HG02610 (cell line): ENCODE measurements around the gene OR52B2.

Experiments
- ATAC-seq: cut with Tn5 transposase; IDR thresholded peaks from one replicate; pipeline ENCODE4 v1.9.1; 2021; ENCODE audit warnings: mild to moderate bottlenecking, moderate library complexity; ENCODE audit not compliant: unreplicated experiment

Gene OR52B2

DNA sequence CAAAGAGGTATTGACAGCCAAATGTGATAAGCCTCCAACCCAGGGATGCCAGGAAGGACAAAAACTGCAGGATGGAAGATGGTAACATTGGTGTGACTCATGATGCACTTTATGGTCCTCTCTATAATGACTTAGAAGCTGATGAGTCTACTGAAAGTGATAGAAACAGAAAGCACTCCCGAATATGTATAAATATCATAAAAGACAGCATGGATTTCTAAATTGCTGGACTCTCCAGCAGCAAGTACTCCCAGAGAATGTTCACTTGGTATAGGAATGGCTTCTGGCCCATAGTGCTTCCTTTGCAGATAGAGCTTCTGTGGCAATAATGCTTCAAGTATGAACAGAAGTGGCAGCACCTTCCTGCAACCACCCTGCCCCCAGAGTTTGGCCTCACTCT, at the start of gene OR52B2:
Gene OR52B2 (minus strand): TSS at position 101 of the 400 bp plus-strand sequence. CDS start 0 bp downstream, at position 101.
- no peak for ATAC-seq

DNA sequence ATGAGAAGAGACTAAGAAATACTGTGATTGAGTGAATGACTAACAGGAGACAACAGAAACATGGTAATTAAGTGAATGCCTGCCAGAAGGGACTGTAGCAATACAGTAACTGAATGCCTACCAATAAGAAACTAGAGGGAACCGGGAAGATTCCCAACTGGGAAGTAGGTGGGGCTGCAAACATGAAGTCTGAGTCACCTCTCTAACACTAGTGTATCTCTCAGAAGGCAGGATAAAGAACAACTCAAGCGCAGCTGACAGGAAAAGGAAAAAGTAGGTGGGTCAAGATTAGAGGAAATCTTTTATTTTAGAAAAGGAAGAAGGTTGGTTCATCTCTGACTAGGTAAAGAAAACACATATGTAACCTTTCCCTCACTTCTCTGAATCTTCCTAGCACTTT, 49.2 kb upstream of the OR52B2 start:
- no peak for ATAC-seq

DNA sequence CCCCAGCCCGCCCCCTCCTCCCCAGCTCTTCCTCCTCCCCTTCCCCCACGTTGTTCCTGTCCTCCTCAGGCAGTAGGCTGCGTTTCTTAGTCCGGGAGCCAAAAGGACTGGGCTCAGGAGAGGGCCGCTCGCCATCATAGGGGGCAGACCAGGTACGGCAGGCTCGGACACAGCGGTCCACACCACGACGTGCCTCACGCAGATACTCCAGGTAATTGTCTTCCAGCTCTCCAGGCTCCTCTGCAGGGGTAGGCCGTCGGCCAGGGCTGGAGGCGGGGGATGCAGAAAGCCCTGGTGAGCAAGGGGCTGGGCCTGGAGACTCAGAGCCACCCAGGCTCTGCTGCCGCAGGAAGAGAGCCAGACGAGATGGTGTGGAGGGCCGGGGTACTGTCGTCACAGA, 47.6 kb upstream of the OR52B2 start:
- no peak for ATAC-seq

DNA sequence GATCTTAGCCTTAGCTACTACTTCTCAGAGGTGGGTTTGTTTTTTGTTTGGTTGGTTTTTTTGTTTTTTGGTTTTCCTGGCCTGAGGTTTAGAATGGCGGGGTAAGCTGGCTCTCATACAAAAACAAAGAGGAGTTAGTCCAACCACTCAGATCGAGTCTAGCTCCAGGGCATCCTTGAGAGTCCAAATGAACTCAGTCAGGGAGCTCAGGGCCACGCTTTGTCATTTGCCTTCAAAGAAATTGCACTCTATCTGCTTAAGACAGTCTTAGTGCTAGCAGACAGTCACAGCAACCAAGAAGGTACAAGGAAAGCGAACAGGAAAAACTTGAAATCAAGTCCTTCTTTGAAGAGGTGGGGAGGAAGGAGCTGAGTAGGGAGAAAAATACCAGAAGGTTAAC, 46.4 kb upstream of the OR52B2 start:
- ATAC-seq, result no peak

DNA sequence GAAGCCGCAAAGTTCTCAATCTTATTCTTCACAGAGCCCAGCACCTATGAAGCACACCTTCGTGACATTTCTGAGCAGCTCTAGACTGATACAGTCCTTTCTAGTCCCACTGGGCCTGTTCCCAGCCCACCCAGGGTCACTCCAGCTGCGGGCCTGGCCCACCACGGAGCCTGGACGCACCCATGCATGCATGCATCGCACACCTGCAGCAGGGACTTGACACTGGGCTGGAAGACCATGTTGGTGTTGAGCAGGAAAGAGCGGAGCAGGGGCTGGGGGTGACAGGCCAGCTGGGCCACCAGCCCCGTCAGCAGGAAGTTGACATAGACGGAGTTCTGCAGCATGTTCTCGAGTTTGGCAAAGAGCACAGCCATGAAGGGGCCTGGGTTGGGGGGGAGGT, 44.4 kb upstream of the OR52B2 start:
- ATAC-seq, result no peak

DNA sequence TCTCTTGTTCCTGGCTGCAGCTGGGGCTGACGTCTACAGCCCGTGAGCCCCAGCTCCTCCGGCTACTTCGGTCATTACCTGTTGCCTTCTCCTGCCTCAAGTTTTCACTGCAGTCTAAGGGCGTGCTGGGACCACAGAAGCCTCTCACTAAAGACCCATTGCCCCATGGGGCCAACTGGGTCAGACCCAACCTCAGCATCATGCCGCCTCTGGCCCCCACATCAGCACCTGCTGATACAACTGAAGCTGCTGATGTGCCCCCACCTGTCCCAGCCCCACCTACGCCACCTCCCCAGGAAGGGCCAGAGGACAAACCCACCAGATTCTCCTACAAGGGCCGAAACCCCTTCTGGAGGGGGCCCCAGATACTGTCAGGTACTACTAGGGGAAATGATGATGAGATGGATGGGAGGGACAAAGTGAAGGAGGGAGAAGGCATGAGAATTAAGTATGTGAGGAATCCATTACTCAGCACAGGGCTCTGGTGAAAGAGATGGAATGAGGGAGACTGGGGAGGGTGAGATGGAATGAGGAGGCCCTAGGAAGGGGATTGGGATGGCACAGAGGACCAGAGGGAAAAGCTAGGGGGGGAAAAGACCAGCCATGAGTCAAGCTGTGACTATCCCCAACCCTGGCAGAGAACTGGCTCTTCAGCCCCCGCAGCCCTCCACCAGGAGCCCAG, 40.3 kb upstream of the OR52B2 start:
- no peak for ATAC-seq

DNA sequence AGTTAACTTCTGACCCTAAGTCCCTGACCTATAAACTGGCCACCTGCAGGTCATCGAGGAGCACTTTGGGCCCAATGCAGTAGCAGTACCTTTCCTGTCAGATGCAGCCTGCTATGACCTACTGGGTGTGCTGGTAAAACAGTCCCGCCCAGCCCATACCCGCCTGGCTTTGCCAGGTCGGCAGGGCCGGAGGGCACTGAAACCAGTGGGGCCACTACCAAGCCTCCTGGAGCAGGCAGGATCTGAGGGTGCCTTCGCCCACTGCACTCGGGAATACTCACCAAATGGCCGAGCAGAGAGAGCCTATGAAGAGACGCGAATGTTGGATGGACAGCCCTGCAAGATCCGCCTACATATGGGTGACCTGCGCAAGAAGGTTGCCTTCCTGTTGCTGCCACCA, 39.7 kb upstream of the OR52B2 start:
- no peak for ATAC-seq

DNA sequence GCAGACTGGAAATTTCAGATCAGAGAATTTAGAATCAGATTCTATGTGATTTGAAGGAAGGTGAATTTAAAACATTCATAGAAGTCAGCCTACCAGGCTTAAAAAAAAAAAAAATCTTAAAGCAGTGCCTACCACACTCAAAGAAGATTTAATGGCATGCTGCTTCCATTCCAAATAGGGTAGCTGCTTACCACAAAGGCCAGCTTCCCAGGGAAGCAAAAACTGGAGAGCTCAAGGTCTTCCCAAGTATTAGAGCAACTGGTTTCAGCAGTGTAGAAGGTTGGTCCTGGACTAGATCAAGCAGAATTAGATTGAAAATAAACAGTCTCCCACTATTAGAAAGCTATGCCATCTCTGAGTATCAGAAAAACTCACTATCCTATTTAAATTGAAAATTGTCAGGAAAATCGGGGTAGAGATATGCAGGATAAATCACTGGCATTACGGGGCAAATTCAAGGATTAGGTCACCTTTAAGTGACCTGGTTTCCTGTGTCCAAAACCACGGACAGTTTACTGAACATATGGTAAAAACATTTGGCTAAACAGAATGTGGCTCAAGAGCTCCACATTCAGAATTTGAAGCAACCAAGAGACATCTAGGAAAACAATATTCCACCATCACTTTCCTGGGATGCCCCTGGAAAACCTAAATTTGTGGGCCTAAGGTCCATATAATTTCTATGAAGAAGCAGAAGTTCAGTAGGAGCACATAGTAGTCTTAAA, 36.5 kb upstream of the OR52B2 start:
- no peak for ATAC-seq

DNA sequence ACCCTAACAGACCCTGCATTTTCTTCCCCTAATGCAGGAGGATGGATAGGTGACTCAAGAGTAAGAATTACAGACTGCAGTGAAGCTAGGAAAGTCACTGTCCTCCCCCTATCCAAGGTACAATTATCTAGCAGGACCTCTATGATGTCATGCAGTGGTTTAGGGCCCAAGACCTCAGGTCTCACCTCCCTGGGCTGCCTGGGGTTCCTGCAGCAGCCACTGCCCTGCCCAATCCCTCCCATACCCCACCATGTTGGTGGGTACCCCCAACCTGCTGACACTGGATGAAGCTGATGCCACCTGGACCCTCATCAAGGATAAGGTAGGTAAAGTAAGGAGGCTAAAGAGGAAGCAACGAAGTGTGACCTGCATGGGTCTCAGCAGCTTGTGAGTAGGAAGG, 35.2 kb upstream of the OR52B2 start, which contains the start of gene C11orf42:
Gene C11orf42 (plus strand): TSS at position 192 of the 400 bp plus-strand sequence. CDS start 59 bp downstream, at position 251.
- no peak for ATAC-seq

DNA sequence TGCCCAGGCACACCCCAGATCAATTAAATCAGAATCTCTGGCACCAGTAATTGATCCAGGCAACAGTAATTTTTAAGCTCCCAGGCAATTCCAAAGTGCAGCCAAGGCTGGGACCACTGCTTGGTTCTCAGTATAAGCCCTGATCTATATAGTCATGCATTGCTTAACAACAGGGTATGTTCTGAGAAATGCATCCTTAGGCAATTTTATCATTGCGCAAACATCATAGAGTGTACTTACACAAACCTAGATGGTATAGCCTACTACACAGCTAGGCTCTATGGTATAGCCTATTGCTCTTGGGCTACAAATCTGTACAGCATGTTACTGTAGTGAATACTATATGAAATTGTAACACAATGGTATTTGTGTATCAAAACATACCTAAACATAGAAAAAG, 34.6 kb upstream of the OR52B2 start:
- no peak for ATAC-seq

DNA sequence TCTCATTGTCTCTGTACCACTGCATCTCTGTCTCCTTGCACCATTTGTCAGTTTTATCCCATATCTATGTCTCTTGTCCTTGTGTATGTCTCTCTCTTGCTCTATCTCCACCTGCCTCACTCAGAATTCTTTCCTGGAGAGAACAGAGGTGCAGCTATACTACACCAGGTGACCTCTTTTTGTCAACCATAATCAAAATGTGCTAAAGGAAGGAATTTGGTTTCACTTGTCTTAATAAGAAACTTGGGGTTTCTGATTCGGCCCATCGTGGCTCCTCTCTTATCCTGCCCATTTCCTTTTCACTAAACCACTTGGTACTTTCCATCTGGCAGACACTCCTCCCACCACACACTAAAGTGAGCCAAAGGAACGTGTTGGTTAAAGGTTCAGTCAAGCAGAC, 33.2 kb upstream of the OR52B2 start:
- peak; percentile 71 for ATAC-seq

DNA sequence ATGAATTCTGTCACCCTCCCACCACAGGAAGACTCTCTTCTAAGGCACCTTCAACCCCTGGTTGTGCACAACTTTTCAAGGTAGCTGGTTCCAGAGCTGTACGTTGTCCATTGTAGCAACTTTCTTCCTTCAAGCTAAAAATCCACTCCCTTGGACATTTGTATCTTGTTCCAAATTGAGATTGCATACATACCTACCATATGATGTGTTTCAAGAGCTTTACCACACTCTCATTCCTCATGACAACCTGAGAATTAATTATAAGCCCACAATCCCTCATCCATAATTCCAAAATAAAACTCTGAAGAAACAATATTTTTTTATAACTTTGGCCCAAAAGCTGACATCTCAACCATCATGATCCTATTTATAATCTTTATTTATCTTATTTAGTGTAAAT, 31.9 kb upstream of the OR52B2 start:
- ATAC-seq, result no peak

DNA sequence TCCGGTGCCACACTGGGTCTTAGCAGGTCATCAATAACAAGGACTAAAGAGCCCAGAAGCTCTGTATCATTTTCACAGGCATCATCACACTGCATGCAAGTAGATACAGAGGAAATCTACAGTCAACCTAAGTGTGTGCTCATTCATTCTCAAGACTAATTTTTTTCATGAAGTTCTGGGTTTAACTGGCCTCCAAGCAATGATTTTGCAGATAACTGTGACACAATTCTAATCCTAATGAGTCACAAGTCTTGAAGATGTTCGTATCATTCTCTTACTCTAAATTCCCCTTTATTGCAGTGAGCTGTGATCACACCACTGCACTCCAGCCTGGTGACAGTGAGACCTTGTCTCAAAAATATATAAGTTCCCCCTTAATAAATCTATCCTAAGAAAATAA, 31.4 kb upstream of the OR52B2 start:
- ATAC-seq, result no peak

DNA sequence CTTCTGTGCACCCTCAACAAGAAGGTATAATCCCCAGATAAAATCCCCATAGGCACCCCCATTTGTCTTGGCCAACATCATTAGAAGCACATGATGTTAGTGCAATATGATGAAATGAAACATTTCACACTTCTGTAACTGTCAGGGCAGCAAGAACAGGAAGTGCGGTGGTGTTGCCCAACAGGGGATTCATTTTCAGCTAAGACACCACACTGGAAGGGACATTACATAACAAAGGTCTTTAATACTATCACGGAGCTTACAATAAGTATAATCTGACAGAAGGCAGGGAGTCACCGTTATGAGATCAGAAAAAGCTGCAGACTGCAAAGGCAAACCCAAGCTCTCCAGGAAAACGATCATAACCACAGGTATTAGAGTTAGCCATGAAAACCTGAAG, 30.8 kb upstream of the OR52B2 start:
- ATAC-seq, result no peak

DNA sequence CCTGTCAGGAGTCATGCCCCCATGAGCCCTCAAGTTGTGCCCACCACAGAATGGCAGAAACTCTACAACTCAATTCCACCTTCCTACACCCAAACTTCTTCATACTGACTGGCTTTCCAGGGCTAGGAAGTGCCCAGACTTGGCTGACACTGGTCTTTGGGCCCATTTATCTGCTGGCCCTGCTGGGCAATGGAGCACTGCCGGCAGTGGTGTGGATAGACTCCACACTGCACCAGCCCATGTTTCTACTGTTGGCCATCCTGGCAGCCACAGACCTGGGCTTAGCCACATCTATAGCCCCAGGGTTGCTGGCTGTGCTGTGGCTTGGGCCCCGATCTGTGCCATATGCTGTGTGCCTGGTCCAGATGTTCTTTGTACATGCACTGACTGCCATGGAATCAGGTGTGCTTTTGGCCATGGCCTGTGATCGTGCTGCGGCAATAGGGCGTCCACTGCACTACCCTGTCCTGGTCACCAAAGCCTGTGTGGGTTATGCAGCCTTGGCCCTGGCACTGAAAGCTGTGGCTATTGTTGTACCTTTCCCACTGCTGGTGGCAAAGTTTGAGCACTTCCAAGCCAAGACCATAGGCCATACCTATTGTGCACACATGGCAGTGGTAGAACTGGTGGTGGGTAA, 29.2 kb upstream of the OR52B2 start, which contains the start of gene OR52W1:
Gene OR52W1 (plus strand): TSS at position 51 of the 637 bp plus-strand sequence. CDS start 0 bp downstream, at position 51.
- no peak for ATAC-seq

DNA sequence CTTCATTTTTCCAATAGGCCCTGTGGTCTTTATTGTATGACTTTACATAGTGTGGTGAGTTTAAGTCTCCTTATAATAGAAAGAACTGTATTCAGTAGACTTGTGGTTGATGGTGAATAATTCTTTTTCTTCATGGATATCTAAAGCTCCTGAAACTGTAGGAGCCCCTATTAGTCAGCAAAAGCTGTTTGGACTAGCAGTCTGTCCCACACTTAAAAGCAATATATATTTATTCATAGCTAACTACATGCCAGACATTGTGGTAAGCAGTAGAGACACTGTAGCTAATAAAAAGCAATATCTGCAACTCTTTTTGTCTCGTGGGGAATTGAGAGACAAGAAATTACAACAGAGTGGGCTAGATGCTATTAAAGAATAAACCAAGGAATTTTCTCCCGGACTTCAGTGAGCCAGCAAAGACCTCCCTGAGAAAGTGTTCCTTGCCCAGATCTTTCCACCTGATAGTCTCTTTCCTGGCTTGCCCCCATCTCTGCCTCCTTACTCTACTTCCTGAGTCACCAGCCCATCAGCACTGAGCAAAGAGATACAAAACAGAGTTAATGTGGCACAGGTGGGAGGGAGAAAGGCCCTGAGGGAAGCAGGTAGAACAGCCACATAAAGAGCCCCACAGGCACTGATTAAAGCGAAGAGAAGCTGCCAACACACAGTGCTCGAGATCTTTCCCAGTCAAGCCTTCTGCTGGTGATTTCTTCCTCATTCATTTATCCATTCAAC, 27.5 kb upstream of the OR52B2 start:
- ATAC-seq, result no peak

DNA sequence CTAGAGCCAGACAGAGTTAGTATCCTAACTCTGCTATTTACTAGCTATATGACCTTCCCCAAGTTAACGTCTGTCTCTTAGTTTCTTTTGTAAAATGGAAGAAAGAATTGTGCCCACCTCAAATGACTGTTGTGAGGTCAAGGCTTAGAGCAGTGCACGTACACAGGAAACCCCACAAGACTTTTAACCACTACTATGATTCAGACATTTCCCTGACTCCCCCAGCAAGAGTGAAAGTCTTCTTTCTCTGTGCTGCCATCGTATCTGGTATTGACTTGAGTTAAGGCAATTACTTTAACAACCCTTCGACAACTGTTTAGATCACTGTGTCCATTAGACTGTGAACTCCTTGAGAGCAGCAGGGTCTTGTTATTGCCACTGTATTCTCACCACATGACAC, 26.3 kb upstream of the OR52B2 start:
- ATAC-seq, result no peak

DNA sequence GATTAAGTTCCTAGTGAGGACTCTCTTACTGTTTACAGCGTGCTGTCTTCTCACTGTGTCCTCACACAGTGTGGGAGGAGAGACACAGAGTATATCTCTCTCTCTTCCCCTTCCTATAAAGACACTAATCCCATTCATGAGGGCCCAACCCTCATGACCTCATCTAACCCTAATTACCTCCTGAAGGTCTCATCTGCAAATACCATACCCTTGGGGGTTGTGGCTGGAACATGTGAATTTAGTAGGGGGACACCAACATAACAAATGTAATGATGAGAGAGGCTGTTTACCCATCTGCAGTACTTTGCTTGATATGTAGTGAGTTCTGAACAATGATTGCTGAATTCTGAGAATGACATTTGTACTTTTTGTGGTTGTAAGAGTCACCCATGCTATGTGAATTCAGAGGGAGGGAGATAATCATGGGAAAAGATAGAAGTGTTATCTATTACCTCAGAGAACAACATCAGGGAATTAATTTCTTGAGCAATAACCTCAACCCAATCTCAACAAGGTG, 24.0 kb upstream of the OR52B2 start:
- ATAC-seq, result no peak

DNA sequence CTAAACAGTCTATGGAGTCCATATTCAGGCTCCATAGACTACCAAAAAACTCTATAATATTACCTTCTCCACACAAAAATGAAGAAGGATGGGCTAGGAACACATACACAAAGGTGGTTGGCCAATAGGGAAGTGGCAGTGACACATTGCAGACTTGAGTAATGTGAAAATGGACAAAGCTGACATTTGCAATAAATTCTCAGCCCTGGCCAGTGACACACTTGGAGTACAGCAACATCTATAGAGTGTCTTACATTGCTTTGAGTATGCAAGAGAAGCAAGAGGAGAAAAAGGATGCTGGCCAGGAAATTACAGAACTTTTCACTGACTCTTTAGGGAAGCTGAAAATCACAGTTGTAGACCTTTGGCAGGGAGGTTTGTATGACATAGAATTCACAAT, 21.6 kb upstream of the OR52B2 start:
- ATAC-seq, result no peak

DNA sequence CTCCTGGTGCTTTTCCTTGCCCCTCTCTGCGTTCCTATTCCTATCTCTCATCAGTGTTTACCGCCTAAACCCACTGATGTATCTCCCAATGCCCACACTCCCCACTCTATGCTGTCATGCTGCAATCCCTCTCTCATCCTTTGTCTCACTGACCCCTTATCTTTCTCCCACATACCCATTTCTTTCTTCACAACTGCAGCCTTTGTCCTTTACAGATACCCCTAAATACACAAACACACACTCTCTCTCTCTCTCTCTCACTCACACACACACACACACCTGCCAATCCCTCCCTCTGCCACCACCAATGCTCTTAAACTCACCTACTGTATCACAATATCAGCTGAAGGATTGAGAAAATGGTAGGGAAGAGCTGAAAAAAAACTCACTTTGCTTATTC, 5.3 kb upstream of the OR52B2 start:
- ATAC-seq, result no peak
